IPS-15b (cell line): ENCODE measurements around the gene CS.
"Not testable (repeated sequence)": the region's sequence is repeated elsewhere in the genome, so short reads cannot be mapped to it uniquely, and the experiment has no call there.

ENCODE experiments used
- H3K27me3 ChIP-seq: one replicate; pipeline ENCODE4 v1.6.1; 2013; ENCODE audit warnings: low read length; ENCODE audit not compliant: control insufficient read depth, insufficient read depth
- H3K36me3 ChIP-seq: one replicate; pipeline ENCODE4 v1.6.1; 2013; ENCODE audit warnings: low read length; ENCODE audit not compliant: control insufficient read depth, insufficient read depth
- H3K4me1 ChIP-seq: one replicate; pipeline ENCODE4 v1.6.1; 2013; ENCODE audit warnings: mild to moderate bottlenecking, low read length; ENCODE audit not compliant: control insufficient read depth, insufficient read depth
- H3K4me3 ChIP-seq: one replicate; pipeline ENCODE4 v1.5.1; 2013; ENCODE audit warnings: low read depth, low read length
- H3K9ac ChIP-seq: one replicate; pipeline ENCODE4 v1.6.1; 2013; ENCODE audit warnings: low read depth, mild to moderate bottlenecking, low read length
- H3K9me3 ChIP-seq: one replicate; pipeline ENCODE4 v1.6.1; 2013; ENCODE audit warnings: mild to moderate bottlenecking, low read length; ENCODE audit not compliant: control insufficient read depth, insufficient read depth

CS gene

GRCh38 chr12:56271031-56271430, 29.1 kb downstream of the CS start:
- H3K27me3 ChIP-seq = no peaks in the 10 kb centered on the region
- H3K4me1 ChIP-seq = peaks cover 6% of the 10 kb centered on the region
- peaks cover 33% of the 10 kb centered on the region for H3K36me3 ChIP-seq
- H3K4me3 ChIP-seq = no peak overlapping the region
- H3K9me3 ChIP-seq = no peaks in the 10 kb centered on the region
- no peak overlapping the region for H3K9ac ChIP-seq

- Histone ChIP-seq H3K36me3 (peaks cover 11% of the 10 kb centered on the region), H3K9me3 (no peaks in the 10 kb centered on the region), H3K4me1 (peaks cover 6% of the 10 kb centered on the region), H3K27me3 (no peaks in the 10 kb centered on the region), H3K4me3 (peak overlapping the region; percentile 92), H3K9ac (peak overlapping the region; percentile 19)
Measured at GRCh38 chr12:56267443-56268071, 32.6 kb downstream of the CS start.

- peaks cover 6% of the 10 kb centered on the region for H3K4me1 ChIP-seq
- H3K9me3 ChIP-seq = no peaks in the 10 kb centered on the region
- H3K27me3 ChIP-seq = no peaks in the 10 kb centered on the region
- peak within 1 kb of the TSS; percentile 92 for H3K4me3 ChIP-seq
- H3K9ac ChIP-seq = peak within 1 kb of the TSS; percentile 68
- peaks cover 9% of the 10 kb centered on the region for H3K36me3 ChIP-seq
Measured at GRCh38 chr12:56266693-56267442, 33.3 kb downstream of the CS start, which contains the start of gene COQ10A. COQ10A (plus strand) TSS chr12:56266942; CDS start chr12:56267119, 177 bp downstream.

- not testable (repeated sequence) for H3K36me3 ChIP-seq, H3K4me1 ChIP-seq, H3K9ac ChIP-seq, H3K9me3 ChIP-seq, H3K27me3 ChIP-seq
- peak overlapping the region; percentile 92 for H3K4me3 ChIP-seq
Measured at GRCh38 chr12:56266068-56266692, 34.0 kb downstream of the CS start.

- not testable (repeated sequence) for H3K27me3 ChIP-seq, H3K9ac ChIP-seq, H3K4me3 ChIP-seq, H3K4me1 ChIP-seq, H3K36me3 ChIP-seq, H3K9me3 ChIP-seq
Measured at GRCh38 chr12:56262955-56263354, 37.2 kb downstream of the CS start.

- Histone ChIP-seq H3K4me3 (no peak overlapping the region), H3K9ac (no peak overlapping the region), H3K36me3 (no peaks in the 10 kb centered on the region), H3K27me3 (no peaks in the 10 kb centered on the region), H3K4me1 (peaks cover 8% of the 10 kb centered on the region), H3K9me3 (no peaks in the 10 kb centered on the region)
Measured at GRCh38 chr12:56261503-56262232, 38.5 kb downstream of the CS start.

- Histone ChIP-seq H3K36me3 (peaks cover under 1% of the 10 kb centered on the region), H3K4me1 (peaks cover 5% of the 10 kb centered on the region), H3K9ac (no peak overlapping the region), H3K4me3 (no peak overlapping the region), H3K9me3 (no peaks in the 10 kb centered on the region), H3K27me3 (no peaks in the 10 kb centered on the region)
Measured at GRCh38 chr12:56260921-56261320, 39.2 kb downstream of the CS start.

- peaks cover 6% of the 10 kb centered on the region for H3K36me3 ChIP-seq
- H3K4me3 ChIP-seq = no peak overlapping the region
- H3K9ac ChIP-seq = no peak overlapping the region
- peaks cover 5% of the 10 kb centered on the region for H3K4me1 ChIP-seq
- no peaks in the 10 kb centered on the region for H3K27me3 ChIP-seq
- H3K9me3 ChIP-seq = no peaks in the 10 kb centered on the region
Measured at GRCh38 chr12:56260380-56260779, 39.8 kb downstream of the CS start.

GRCh38 chr12:56258820-56259183, 41.3 kb downstream of the CS start:
- Histone ChIP-seq H3K36me3 (peaks cover 18% of the 10 kb centered on the region), H3K9ac (peak overlapping the region; percentile 88), H3K27me3 (no peaks in the 10 kb centered on the region), H3K4me3 (peak overlapping the region; percentile 94), H3K4me1 (peaks cover 5% of the 10 kb centered on the region), H3K9me3 (no peaks in the 10 kb centered on the region)

- peak within 1 kb of the TSS; percentile 88 for H3K9ac ChIP-seq
- no peaks in the 10 kb centered on the region for H3K9me3 ChIP-seq
- H3K36me3 ChIP-seq = peaks cover 23% of the 10 kb centered on the region
- H3K4me3 ChIP-seq = peak within 1 kb of the TSS; percentile 94
- H3K4me1 ChIP-seq = peaks cover 5% of the 10 kb centered on the region
- H3K27me3 ChIP-seq = no peaks in the 10 kb centered on the region
Measured at GRCh38 chr12:56258068-56258819, 41.9 kb downstream of the CS start, which contains the start of gene ANKRD52. ANKRD52 (minus strand) TSS chr12:56258384; CDS start chr12:56258269, 115 bp downstream.

GRCh38 chr12:56257491-56258067, 42.6 kb downstream of the CS start:
- peaks cover 5% of the 10 kb centered on the region for H3K4me1 ChIP-seq
- no peaks in the 10 kb centered on the region for H3K9me3 ChIP-seq
- peak overlapping the region; percentile 60 for H3K9ac ChIP-seq
- H3K27me3 ChIP-seq = no peaks in the 10 kb centered on the region
- peaks cover 30% of the 10 kb centered on the region for H3K36me3 ChIP-seq
- H3K4me3 ChIP-seq = peak overlapping the region; percentile 90
